ENCODE results near the gene KLHL13. TPM values are rescaled to one million over a fixed set of nuclear protein-coding genes. Genes with fewer than 3 reads are reported as not detected.

Gene KLHL13, protein sequence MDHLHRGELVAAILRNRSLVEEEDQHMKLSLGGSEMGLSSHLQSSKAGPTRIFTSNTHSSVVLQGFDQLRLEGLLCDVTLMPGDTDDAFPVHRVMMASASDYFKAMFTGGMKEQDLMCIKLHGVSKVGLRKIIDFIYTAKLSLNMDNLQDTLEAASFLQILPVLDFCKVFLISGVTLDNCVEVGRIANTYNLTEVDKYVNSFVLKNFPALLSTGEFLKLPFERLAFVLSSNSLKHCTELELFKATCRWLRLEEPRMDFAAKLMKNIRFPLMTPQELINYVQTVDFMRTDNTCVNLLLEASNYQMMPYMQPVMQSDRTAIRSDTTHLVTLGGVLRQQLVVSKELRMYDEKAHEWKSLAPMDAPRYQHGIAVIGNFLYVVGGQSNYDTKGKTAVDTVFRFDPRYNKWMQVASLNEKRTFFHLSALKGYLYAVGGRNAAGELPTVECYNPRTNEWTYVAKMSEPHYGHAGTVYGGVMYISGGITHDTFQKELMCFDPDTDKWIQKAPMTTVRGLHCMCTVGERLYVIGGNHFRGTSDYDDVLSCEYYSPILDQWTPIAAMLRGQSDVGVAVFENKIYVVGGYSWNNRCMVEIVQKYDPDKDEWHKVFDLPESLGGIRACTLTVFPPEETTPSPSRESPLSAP
- 100 to 1,000 TPM in 1 of 4 donors, 10 to 100 TPM in 3; 19.7 to 155 (median 40.2) TPM for total RNA-seq

GRCh38 chrX:118116713-118117550 lies at the start of gene KLHL13:
Gene KLHL13, minus strand, starts transcription at chrX:118116810. Its CDS starts 88,337 bp downstream, at chrX:118028473.
- Histone ChIP-seq H3K4me1 (no peaks in the 10 kb centered on the region), H3K36me3 (no peaks in the 10 kb centered on the region), H3K27ac (peak within 1 kb of the TSS; percentile 83 to 89), H3K9me3 (no peaks in the 10 kb centered on the region), H3K27me3 (no peaks in the 10 kb centered on the region), H3K4me3 (peak within 1 kb of the TSS; percentile 48 to 56)
- DNase-seq: peak; percentile 48 to 54
- intact Hi-C loops (cut with DNase I; ENCODE audit: low total_unique reads): no loop called here
- TF ChIP-seq, protein P1, sequence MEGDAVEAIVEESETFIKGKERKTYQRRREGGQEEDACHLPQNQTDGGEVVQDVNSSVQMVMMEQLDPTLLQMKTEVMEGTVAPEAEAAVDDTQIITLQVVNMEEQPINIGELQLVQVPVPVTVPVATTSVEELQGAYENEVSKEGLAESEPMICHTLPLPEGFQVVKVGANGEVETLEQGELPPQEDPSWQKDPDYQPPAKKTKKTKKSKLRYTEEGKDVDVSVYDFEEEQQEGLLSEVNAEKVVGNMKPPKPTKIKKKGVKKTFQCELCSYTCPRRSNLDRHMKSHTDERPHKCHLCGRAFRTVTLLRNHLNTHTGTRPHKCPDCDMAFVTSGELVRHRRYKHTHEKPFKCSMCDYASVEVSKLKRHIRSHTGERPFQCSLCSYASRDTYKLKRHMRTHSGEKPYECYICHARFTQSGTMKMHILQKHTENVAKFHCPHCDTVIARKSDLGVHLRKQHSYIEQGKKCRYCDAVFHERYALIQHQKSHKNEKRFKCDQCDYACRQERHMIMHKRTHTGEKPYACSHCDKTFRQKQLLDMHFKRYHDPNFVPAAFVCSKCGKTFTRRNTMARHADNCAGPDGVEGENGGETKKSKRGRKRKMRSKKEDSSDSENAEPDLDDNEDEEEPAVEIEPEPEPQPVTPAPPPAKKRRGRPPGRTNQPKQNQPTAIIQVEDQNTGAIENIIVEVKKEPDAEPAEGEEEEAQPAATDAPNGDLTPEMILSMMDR (IDR thresholded peaks at IDR 0.05): no peak
- TF ChIP-seq POLR2A (IDR thresholded peaks at IDR 0.05): no peak

DNA sequence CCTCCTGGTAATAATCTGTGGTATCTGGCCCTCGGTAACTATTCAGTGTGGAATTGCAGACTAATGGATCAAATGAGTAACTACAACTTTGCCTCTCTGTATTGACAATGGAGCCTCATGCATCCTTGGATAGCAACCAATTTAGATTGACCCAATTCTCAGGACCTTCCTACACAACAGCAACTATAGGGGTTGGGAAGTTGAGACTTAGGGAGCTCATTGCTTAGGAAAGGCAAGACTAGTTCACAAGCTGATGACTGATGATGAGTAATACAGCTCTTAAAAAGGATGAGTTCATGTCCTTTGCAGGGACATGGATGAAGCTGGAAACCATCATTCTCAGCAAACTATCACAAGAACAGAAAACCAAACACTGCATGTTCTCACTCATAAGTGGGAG lies 47.5 kb upstream of the KLHL13 start:
- Histone ChIP-seq H3K27me3 (no peaks in the 10 kb centered on the region), H3K36me3 (no peaks in the 10 kb centered on the region), H3K4me3 (no peak overlapping the region), H3K27ac (no peak overlapping the region), H3K9me3 (no peaks in the 10 kb centered on the region), H3K4me1 (no peaks in the 10 kb centered on the region)
- intact Hi-C loops (cut with DNase I; ENCODE audit: low total_unique reads): no loop called here
- DNase-seq: no peak
- no peak for TF ChIP-seq POLR2A (IDR thresholded peaks at IDR 0.05)
- TF ChIP-seq, protein P1 (IDR thresholded peaks at IDR 0.05): no peak

DNA sequence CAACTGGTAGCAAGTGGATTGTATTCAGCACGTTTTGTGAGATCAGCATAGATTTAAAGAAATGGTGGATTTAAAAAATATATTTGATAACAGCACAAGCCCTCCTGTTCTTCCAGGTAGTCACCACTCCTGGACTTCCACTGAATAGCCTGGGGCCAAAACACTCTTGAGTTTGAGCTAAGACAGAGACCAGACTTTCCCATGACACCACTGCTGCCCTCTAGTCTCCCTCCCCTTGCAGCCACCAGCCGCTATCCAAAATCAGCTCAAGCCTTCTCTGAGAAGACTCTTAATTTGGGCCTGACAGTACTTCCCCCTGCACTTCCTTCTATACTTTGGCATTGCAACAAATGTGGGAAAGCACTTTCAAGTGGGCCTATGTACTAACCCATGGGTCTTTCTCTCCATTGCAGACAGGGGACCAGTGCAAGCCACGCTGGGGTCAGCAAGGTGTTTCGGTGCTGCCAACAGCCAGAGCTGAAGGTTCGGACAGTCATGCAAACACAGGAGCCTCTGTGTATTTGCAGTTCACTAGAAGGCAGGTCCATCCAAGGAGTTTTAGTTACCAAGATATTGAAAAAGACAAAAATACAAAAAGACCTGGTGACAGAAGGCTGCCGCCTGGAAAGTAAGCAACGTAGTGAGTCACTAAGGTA lies 40.5 kb upstream of the KLHL13 start:
- intact Hi-C loops (cut with DNase I; ENCODE audit: low total_unique reads): no loop called here
- no peak for DNase-seq

GRCh38 chrX:118156254-118156952 lies 39.8 kb upstream of the KLHL13 start:
- H3K27me3 ChIP-seq: no peaks in the 10 kb centered on the region
- no peaks in the 10 kb centered on the region for H3K9me3 ChIP-seq
- intact Hi-C loops (cut with DNase I; ENCODE audit: low total_unique reads): no loop called here
- H3K4me1 ChIP-seq: no peaks in the 10 kb centered on the region
- TF ChIP-seq POLR2A (IDR thresholded peaks at IDR 0.05): no peak
- TF ChIP-seq, protein P1 (IDR thresholded peaks at IDR 0.05): no peak
- no peak overlapping the region for H3K4me3 ChIP-seq
- DNase-seq: no peak
- H3K36me3 ChIP-seq: no peaks in the 10 kb centered on the region
- H3K27ac ChIP-seq: no peak overlapping the region

More for the DNA sequence above, 40.5 kb upstream of the KLHL13 start:
- Histone ChIP-seq H3K27me3 (no peaks in the 10 kb centered on the region), H3K4me3 (no peak overlapping the region), H3K4me1 (no peaks in the 10 kb centered on the region), H3K36me3 (no peaks in the 10 kb centered on the region), H3K27ac (no peak overlapping the region), H3K9me3 (no peaks in the 10 kb centered on the region)
- TF ChIP-seq POLR2A (IDR thresholded peaks at IDR 0.05): no peak
- TF ChIP-seq, protein P1 (IDR thresholded peaks at IDR 0.05): no peak

Data from uterus (tissue), 4 donors.